ENCODE results near the gene ATG10. TPM values are rescaled to one million over a fixed set of nuclear protein-coding genes. Genes with fewer than 3 reads are reported as not detected.
"Not testable (repeated sequence)": the region's sequence is repeated elsewhere in the genome, so short reads cannot be mapped to it uniquely, and the experiment has no call there.

ATG10 gene
- total and polyA plus RNA-seq, 9 donors: 7.4 to 10.7 (median 9.0) TPM

DNA sequence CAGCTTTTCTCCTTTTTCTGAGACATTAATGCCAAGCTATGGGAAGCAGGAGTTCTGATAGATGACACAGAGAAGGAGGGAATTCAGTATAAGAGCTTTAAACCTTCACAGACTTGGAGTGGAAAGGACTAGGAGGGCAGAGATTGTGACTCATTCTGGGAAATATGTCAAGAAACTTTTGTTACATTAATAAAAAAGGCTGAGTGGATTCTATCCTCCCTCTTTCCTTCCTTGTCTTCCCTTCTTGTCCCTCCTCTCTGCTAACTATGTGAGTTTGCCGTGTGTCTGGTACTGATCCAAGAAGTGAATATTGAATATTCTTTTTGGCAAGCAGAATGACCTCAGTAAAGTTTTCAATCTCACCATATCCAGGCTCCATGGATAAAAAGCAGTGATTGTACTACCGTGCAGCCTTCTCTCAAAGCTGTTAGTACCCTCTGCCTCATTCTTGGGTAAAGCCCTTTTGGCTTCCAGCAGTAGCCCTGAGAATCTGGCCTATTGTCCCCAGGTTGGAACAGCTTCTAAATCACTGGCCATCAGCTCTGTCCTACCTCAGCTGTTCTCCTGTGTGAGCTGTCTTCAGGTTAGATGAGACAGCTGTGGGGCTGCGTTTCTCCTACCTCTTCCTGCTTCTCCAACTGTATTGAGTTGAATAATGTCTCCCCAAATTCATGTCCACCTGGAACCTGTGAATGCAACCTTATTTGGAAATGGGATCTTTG lies 73.9 kb downstream of the ATG10 start:
- 20% methylated on average over 1 of the region's 3 CpGs for WGBS (ENCODE audit: insufficient coverage)
- Histone ChIP-seq H3K4me3 (ENCODE audit: low read length) (no peak overlapping the region), H3K27me3 (ENCODE audit: control insufficient read depth, insufficient read depth, low read length) (no peaks in the 10 kb centered on the region), H3K27ac (ENCODE audit: low read length) (peak overlapping the region; percentile 13), H3K9me3 (replicated peaks; ENCODE audit: control insufficient read depth, low read depth, low read length) (peaks cover 5% of the 10 kb centered on the region), H3K36me3 (ENCODE audit: control insufficient read depth, insufficient read depth, low read length) (no peaks in the 10 kb centered on the region), H3K4me1 (ENCODE audit: control insufficient read depth, insufficient read depth, low read length) (peaks cover 6% of the 10 kb centered on the region)
- peak; percentile 82 for DNase-seq

GRCh38 chr5:82046276-82046647 lies 74.4 kb downstream of the ATG10 start:
- H3K36me3 ChIP-seq (ENCODE audit: control insufficient read depth, insufficient read depth, low read length): no peaks in the 10 kb centered on the region
- H3K27me3 ChIP-seq (ENCODE audit: control insufficient read depth, insufficient read depth, low read length): no peaks in the 10 kb centered on the region
- no peak overlapping the region for H3K27ac ChIP-seq (ENCODE audit: low read length)
- 20% methylated on average over 1 of the region's 2 CpGs for WGBS (ENCODE audit: insufficient coverage)
- H3K4me3 ChIP-seq (ENCODE audit: low read length): no peak overlapping the region
- H3K4me1 ChIP-seq (ENCODE audit: control insufficient read depth, insufficient read depth, low read length): peaks cover 6% of the 10 kb centered on the region
- peaks cover 5% of the 10 kb centered on the region for H3K9me3 ChIP-seq (replicated peaks; ENCODE audit: control insufficient read depth, low read depth, low read length)
- peak; percentile 54 for DNase-seq

DNA sequence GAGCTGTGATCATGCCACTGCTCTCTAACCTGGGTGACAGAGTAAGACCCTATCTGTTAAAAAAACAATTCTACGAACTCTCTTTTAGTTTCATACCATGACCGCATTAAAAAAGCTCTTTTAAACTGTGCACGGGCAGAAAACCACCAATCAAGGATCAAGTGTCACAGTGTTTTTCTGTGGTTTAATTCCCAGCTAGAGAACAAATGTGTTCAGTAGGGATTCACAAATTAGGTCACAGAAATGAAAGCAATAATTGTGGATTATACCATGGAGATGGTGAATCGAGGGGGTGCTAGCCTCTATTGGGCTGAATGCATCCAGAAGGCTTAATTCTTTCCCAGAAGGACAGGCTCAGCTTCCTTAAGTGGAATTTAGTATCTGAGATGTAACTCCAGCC lies 79.1 kb downstream of the ATG10 start:
- Histone ChIP-seq H3K27ac (ENCODE audit: low read length) (no peak overlapping the region), H3K36me3 (ENCODE audit: control insufficient read depth, insufficient read depth, low read length) (no peaks in the 10 kb centered on the region), H3K27me3 (ENCODE audit: control insufficient read depth, insufficient read depth, low read length) (no peaks in the 10 kb centered on the region), H3K4me3 (ENCODE audit: low read length) (no peak overlapping the region), H3K4me1 (ENCODE audit: control insufficient read depth, insufficient read depth, low read length) (peaks cover 3% of the 10 kb centered on the region), H3K9me3 (replicated peaks; ENCODE audit: control insufficient read depth, low read depth, low read length) (peaks cover 2% of the 10 kb centered on the region)
- 100% methylated on average over 1 of the region's 4 CpGs for WGBS (ENCODE audit: insufficient coverage)
- DNase-seq: no peak

DNA sequence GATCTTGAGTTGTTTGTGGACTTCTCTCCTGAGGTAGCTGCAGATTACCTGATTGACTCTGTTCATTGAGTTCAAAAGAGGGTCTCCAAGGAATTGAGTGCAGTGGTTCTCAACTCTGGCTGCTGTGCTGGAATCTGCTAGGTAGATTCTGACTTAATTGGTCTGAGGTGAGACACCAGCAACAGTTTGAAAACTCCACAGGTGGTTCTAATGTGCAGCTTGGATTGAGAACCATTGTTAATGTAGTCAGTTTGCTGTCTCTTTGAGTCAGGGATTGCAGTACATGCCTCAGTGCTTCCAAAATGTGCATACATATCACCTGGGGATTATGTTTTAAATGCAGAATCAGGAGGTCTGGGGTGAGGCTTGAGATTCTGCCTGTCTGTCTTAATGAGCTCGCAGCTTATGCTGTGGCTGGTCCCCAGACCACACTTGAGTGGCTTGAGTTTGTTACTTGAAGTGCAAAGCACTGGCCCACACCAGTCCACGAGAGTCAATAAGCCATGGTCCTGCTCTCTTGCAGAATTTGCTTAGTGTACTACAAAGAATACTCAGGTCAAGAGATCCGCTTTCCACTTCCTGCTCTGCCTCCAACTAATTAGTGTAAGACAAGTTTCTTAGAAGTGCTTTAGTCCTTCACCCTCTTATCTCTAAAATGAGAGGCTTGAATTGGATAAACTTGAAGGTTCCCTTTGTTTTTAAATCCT lies 82.3 kb downstream of the ATG10 start:
- Histone ChIP-seq H3K27ac (ENCODE audit: low read length) (no peak overlapping the region), H3K9me3 (replicated peaks; ENCODE audit: control insufficient read depth, low read depth, low read length) (no peaks in the 10 kb centered on the region), H3K4me1 (ENCODE audit: control insufficient read depth, insufficient read depth, low read length) (no peaks in the 10 kb centered on the region), H3K4me3 (ENCODE audit: low read length) (no peak overlapping the region), H3K27me3 (ENCODE audit: control insufficient read depth, insufficient read depth, low read length) (no peaks in the 10 kb centered on the region), H3K36me3 (ENCODE audit: control insufficient read depth, insufficient read depth, low read length) (no peaks in the 10 kb centered on the region)
- WGBS (ENCODE audit: insufficient coverage): 90% methylated on average over 2 of the region's 3 CpGs
- no peak for DNase-seq

DNA sequence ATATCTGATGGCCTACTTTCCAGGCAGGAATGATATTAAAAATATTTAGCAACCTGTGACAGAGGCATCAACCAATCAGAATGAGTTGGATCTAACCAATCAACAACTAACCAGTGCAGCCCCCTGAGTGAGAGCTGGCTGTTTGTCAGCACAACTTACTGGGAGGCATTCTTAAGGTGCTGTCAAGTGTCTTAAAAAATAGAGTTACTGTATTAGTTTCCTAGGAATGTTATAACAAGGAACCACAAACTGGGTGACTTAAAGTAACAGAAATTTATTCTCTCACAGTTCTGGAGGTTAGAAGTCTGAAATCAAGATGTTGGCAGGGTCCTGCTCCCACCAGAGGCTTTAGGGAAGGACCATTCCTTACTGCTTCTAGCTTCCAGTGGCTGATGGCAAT lies 85.2 kb downstream of the ATG10 start:
- no peak overlapping the region for H3K4me3 ChIP-seq (ENCODE audit: low read length)
- DNase-seq: no peak
- no peaks in the 10 kb centered on the region for H3K27me3 ChIP-seq (ENCODE audit: control insufficient read depth, insufficient read depth, low read length)
- no peaks in the 10 kb centered on the region for H3K36me3 ChIP-seq (ENCODE audit: control insufficient read depth, insufficient read depth, low read length)
- no peak overlapping the region for H3K27ac ChIP-seq (ENCODE audit: low read length)
- no peaks in the 10 kb centered on the region for H3K9me3 ChIP-seq (replicated peaks; ENCODE audit: control insufficient read depth, low read depth, low read length)
- H3K4me1 ChIP-seq (ENCODE audit: control insufficient read depth, insufficient read depth, low read length): no peaks in the 10 kb centered on the region

DNA sequence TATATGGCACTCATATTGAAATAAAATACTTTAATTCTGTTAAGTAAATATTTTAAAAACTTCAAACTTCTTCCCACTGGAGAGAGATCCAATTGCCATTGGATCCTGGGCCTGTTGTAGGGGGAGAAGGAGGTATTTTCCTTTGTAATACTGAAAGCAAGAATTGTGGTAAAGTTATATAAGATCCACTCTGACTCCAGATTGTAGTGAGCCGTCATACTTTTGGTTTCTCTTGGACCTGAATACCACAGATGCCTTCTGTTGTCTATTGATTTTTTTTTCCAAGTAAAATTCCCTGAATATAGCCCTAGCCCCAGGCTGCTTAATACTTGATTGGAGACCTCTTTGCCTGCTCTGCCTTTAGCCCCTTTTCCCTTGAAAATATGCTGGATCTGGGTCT lies 86.9 kb downstream of the ATG10 start:
- no peak for DNase-seq
- no CpG with 5 or more reads among the region's 1 CpG for WGBS (ENCODE audit: insufficient coverage)
- Histone ChIP-seq H3K36me3 (ENCODE audit: control insufficient read depth, insufficient read depth, low read length) (no peaks in the 10 kb centered on the region), H3K4me3 (ENCODE audit: low read length) (no peak overlapping the region), H3K9me3 (replicated peaks; ENCODE audit: control insufficient read depth, low read depth, low read length) (no peaks in the 10 kb centered on the region), H3K4me1 (ENCODE audit: control insufficient read depth, insufficient read depth, low read length) (no peaks in the 10 kb centered on the region), H3K27ac (ENCODE audit: low read length) (no peak overlapping the region), H3K27me3 (ENCODE audit: control insufficient read depth, insufficient read depth, low read length) (no peaks in the 10 kb centered on the region)

- Histone ChIP-seq H3K27me3 (ENCODE audit: control insufficient read depth, insufficient read depth, low read length) (no peaks in the 10 kb centered on the region), H3K4me3 (ENCODE audit: low read length) (no peak overlapping the region), H3K36me3 (ENCODE audit: control insufficient read depth, insufficient read depth, low read length) (no peaks in the 10 kb centered on the region), H3K9me3 (replicated peaks; ENCODE audit: control insufficient read depth, low read depth, low read length) (no peaks in the 10 kb centered on the region), H3K4me1 (ENCODE audit: control insufficient read depth, insufficient read depth, low read length) (no peaks in the 10 kb centered on the region), H3K27ac (ENCODE audit: low read length) (no peak overlapping the region)
- DNase-seq: no peak
Measured at GRCh38 chr5:82066791-82067190, 95.0 kb downstream of the ATG10 start.

DNA sequence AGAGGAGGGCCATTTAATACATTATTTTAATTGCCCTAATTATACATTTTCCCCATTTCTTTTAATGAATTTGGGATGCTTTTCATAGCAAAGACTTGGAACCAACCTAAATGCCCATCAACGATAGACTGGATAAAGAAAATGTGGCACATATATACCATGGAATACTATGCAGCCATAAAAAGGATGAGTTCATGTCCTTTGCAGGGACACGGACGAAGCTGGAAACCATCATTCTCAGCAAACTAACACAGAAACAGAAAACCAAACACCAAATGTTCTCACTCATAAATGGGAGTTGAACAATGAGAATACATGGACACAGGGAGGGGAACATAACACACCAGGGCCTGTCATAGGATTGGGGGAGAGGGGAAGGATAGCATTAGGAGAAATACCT lies 96.2 kb downstream of the ATG10 start:
- not testable (repeated sequence) for H3K4me3 ChIP-seq (ENCODE audit: low read length); H3K27me3 ChIP-seq (ENCODE audit: control insufficient read depth, insufficient read depth, low read length); H3K27ac ChIP-seq (ENCODE audit: low read length); DNase-seq; H3K4me1 ChIP-seq (ENCODE audit: control insufficient read depth, insufficient read depth, low read length); H3K9me3 ChIP-seq (replicated peaks; ENCODE audit: control insufficient read depth, low read depth, low read length); H3K36me3 ChIP-seq (ENCODE audit: control insufficient read depth, insufficient read depth, low read length)
- no CpG with 5 or more reads among the region's 3 CpGs for WGBS (ENCODE audit: insufficient coverage)

GRCh38 chr5:82068723-82069122 lies 96.9 kb downstream of the ATG10 start:
- no peak for DNase-seq
- H3K9me3 ChIP-seq (replicated peaks; ENCODE audit: control insufficient read depth, low read depth, low read length): no peaks in the 10 kb centered on the region
- no peaks in the 10 kb centered on the region for H3K36me3 ChIP-seq (ENCODE audit: control insufficient read depth, insufficient read depth, low read length)
- no peak overlapping the region for H3K4me3 ChIP-seq (ENCODE audit: low read length)
- no peaks in the 10 kb centered on the region for H3K27me3 ChIP-seq (ENCODE audit: control insufficient read depth, insufficient read depth, low read length)
- WGBS (ENCODE audit: insufficient coverage): no CpG with 5 or more reads among the region's 2 CpGs
- no peak overlapping the region for H3K27ac ChIP-seq (ENCODE audit: low read length)
- H3K4me1 ChIP-seq (ENCODE audit: control insufficient read depth, insufficient read depth, low read length): no peaks in the 10 kb centered on the region

DNA sequence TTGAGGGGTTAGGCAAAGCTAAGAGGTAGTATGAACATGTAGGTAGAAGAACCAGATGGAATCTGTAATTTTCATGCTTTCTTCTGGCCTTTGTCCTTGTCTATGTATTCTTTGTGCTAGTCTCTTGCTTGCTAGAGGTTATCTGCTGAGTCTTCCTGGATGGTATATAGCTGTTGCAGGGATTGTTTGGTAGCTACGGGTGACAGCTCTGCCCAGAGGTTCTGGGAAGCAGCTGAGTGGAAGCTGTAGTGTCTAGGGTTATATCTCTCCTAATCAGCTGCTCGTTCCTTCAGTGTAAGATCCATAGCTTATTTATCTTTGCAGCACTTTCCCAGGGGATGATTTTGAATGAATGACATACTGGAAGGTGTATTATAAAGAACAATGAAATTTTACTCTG lies 100.3 kb downstream of the ATG10 start:
- no peaks in the 10 kb centered on the region for H3K4me1 ChIP-seq (ENCODE audit: control insufficient read depth, insufficient read depth, low read length)

More for the DNA sequence above, 100.3 kb downstream of the ATG10 start:
- WGBS (ENCODE audit: insufficient coverage): no CpG with 5 or more reads among the region's 2 CpGs
- H3K27me3 ChIP-seq (ENCODE audit: control insufficient read depth, insufficient read depth, low read length): no peaks in the 10 kb centered on the region
- no peak overlapping the region for H3K4me3 ChIP-seq (ENCODE audit: low read length)
- H3K27ac ChIP-seq (ENCODE audit: low read length): no peak overlapping the region
- H3K36me3 ChIP-seq (ENCODE audit: control insufficient read depth, insufficient read depth, low read length): no peaks in the 10 kb centered on the region
- DNase-seq: no peak
- H3K9me3 ChIP-seq (replicated peaks; ENCODE audit: control insufficient read depth, low read depth, low read length): no peaks in the 10 kb centered on the region
